KMS-11 (cell line): ENCODE measurements around the gene GASK1B.
A peak's percentile ranks its signal among the peaks of the same experiment; 100 is the strongest.

Source experiments
- H2AFZ ChIP-seq: fragments of 200-600 bp; sonication (generic); 2 replicates; pipeline ENCODE4 v1.6.1; 2016; ENCODE audit warnings: antibody characterized with exemption, mixed run types, low read depth
- H3K27ac ChIP-seq: fragments of 200-600 bp; sonication (generic); 2 replicates; pipeline ENCODE4 v1.6.1; 2016; ENCODE audit warnings: mild to moderate bottlenecking, mixed run types
- H3K27me3 ChIP-seq: fragments of 200-600 bp; sonication (generic); 2 replicates; pipeline ENCODE4 v1.6.1; 2017; ENCODE audit warnings: mild to moderate bottlenecking, low read depth, mixed run types, moderate library complexity; ENCODE audit not compliant: insufficient read depth
- H3K36me3 ChIP-seq: fragments of 200-600 bp; sonication (generic); 2 replicates; pipeline ENCODE4 v1.6.1; 2017; ENCODE audit warnings: mild to moderate bottlenecking, mixed run types; ENCODE audit not compliant: insufficient read depth
- H3K4me1 ChIP-seq: fragments of 200-600 bp; sonication (generic); 2 replicates; pipeline ENCODE4 v1.6.1; 2016; ENCODE audit warnings: mild to moderate bottlenecking, low read depth, mixed run types; ENCODE audit not compliant: poor library complexity, severe bottlenecking
- H3K4me2 ChIP-seq: fragments of 200-600 bp; sonication (generic); 2 replicates; pipeline ENCODE4 v1.7.0; 2016; ENCODE audit warnings: mild to moderate bottlenecking, mixed run types
- H3K4me3 ChIP-seq: fragments of 200-600 bp; sonication (generic); IDR thresholded peaks from 2 replicates; pipeline ENCODE4 v1.6.1; 2017; ENCODE audit warnings: low read depth, low read length, mixed read lengths; ENCODE audit not compliant: insufficient read depth
- H3K79me2 ChIP-seq: fragments of 200-600 bp; sonication (generic); 2 replicates; pipeline ENCODE4 v1.6.1; 2016; ENCODE audit warnings: low read depth, mixed run types; ENCODE audit not compliant: insufficient read depth
- H3K9ac ChIP-seq: fragments of 200-600 bp; sonication (generic); 2 replicates; pipeline ENCODE4 v1.6.1; 2016; ENCODE audit warnings: mild to moderate bottlenecking, mixed run types
- H4K20me1 ChIP-seq: fragments of 200-600 bp; sonication (generic); 2 replicates; pipeline ENCODE4 v1.6.1; 2016; ENCODE audit warnings: mild to moderate bottlenecking, mixed run types; ENCODE audit not compliant: insufficient read depth
- TF ChIP-seq, protein P1 (sequence below): fragments of 200-600 bp; sonication (generic); conservative IDR thresholded peaks from 2 replicates; pipeline ENCODE4 v1.6.1; 2017; ENCODE audit warnings: low read depth, mild to moderate bottlenecking, antibody characterized with exemption, low read length, moderate library complexity, mixed read lengths

The GASK1B gene

GRCh38 chr4:158161551-158162354 lies 11.1 kb downstream of the GASK1B start:
- Histone ChIP-seq H2AFZ (no peak overlapping the region), H4K20me1 (no peaks in the 10 kb centered on the region), H3K4me2 (no peak overlapping the region), H3K4me1 (peaks cover 22% of the 10 kb centered on the region), H3K27me3 (no peaks in the 10 kb centered on the region), H3K27ac (no peak overlapping the region), H3K9ac (no peak overlapping the region), H3K4me3 (no peak overlapping the region), H3K36me3 (no peaks in the 10 kb centered on the region), H3K79me2 (no peaks in the 10 kb centered on the region)
- TF ChIP-seq, protein P1, sequence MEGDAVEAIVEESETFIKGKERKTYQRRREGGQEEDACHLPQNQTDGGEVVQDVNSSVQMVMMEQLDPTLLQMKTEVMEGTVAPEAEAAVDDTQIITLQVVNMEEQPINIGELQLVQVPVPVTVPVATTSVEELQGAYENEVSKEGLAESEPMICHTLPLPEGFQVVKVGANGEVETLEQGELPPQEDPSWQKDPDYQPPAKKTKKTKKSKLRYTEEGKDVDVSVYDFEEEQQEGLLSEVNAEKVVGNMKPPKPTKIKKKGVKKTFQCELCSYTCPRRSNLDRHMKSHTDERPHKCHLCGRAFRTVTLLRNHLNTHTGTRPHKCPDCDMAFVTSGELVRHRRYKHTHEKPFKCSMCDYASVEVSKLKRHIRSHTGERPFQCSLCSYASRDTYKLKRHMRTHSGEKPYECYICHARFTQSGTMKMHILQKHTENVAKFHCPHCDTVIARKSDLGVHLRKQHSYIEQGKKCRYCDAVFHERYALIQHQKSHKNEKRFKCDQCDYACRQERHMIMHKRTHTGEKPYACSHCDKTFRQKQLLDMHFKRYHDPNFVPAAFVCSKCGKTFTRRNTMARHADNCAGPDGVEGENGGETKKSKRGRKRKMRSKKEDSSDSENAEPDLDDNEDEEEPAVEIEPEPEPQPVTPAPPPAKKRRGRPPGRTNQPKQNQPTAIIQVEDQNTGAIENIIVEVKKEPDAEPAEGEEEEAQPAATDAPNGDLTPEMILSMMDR = no peak

- no peak overlapping the region; the same call in 1 of the 2 replicates for H3K9ac ChIP-seq
- H3K27ac ChIP-seq = peak overlapping the region; percentile 59
- no peaks in the 10 kb centered on the region for H3K79me2 ChIP-seq
- TF ChIP-seq, protein P1 = no peak
- H4K20me1 ChIP-seq = no peaks in the 10 kb centered on the region
- H3K36me3 ChIP-seq = no peaks in the 10 kb centered on the region
- H3K4me3 ChIP-seq = no peak overlapping the region
- H3K27me3 ChIP-seq = no peaks in the 10 kb centered on the region
- H3K4me2 ChIP-seq = peak overlapping the region; percentile 50
- peaks cover 22% of the 10 kb centered on the region for H3K4me1 ChIP-seq
- H2AFZ ChIP-seq = peak overlapping the region; percentile 42
Observed at GRCh38 chr4:158159718-158160094, 13.1 kb downstream of the GASK1B start.

- Histone ChIP-seq H4K20me1 (no peaks in the 10 kb centered on the region), H3K27me3 (no peaks in the 10 kb centered on the region), H2AFZ (peak overlapping the region; percentile 42), H3K9ac (no peak overlapping the region; the same call in 1 of the 2 replicates), H3K4me3 (no peak overlapping the region), H3K4me2 (peak overlapping the region; percentile 50), H3K27ac (peak overlapping the region; percentile 59), H3K4me1 (peaks cover 22% of the 10 kb centered on the region), H3K79me2 (no peaks in the 10 kb centered on the region), H3K36me3 (no peaks in the 10 kb centered on the region)
- TF ChIP-seq, protein P1 = no peak
Observed at GRCh38 chr4:158159054-158159717, 13.6 kb downstream of the GASK1B start.

GRCh38 chr4:158157412-158157811 lies 15.4 kb downstream of the GASK1B start:
- peaks cover 22% of the 10 kb centered on the region for H3K4me1 ChIP-seq
- H3K27ac ChIP-seq = no peak overlapping the region
- H3K79me2 ChIP-seq = no peaks in the 10 kb centered on the region
- H3K4me3 ChIP-seq = no peak overlapping the region
- no peaks in the 10 kb centered on the region for H4K20me1 ChIP-seq
- no peak overlapping the region for H3K4me2 ChIP-seq
- TF ChIP-seq, protein P1 = no peak
- H2AFZ ChIP-seq = no peak overlapping the region
- H3K36me3 ChIP-seq = no peaks in the 10 kb centered on the region
- no peaks in the 10 kb centered on the region for H3K27me3 ChIP-seq
- no peak overlapping the region for H3K9ac ChIP-seq
